HCT116 (cell line): ENCODE measurements around the gene C3orf20. TPM values are rescaled to one million over a fixed set of nuclear protein-coding genes. Genes with fewer than 3 reads are reported as not detected.

ENCODE experiments used
- ATAC-seq: fragments of 200-7000 bp; cut with Tn5 transposase; 2 replicates; pipeline ENCODE4 v1.9.1; 2020; ENCODE audit warnings: mild to moderate bottlenecking, moderate library complexity
- BruUV-seq: library from RNA; stranded (reverse); fragments of 400-500 nt; replicated peaks from 2 replicates; lab custom pipeline; 2021; lab: Mats Ljungman, UMichigan
- CTCF ChIA-PET: fragments of 300-600 bp; sonication (Branson Sonifier 250); formaldehyde crosslinking; loops from one replicate; lab custom pipeline; 2021; ENCODE audit warnings: antibody characterized with exemption; lab: Charles Lee
- POLR2A ChIA-PET: fragments of 300-600, 350-600 bp; sonication (Branson Sonifier 250); formaldehyde crosslinking; loops from one replicate; lab custom pipeline; 2021; ENCODE audit warnings: antibody characterized with exemption; lab: Charles Lee
- RAD21 ChIA-PET, 2 experiments: fragments of 300-600 bp; sonication (Branson Sonifier 250); formaldehyde crosslinking; loops; one replicate each; lab custom pipeline; 2023; ENCODE audit warnings: low total read pairs in 2 of 2; ENCODE audit not compliant: uncharacterized antibody in 2 of 2, unreplicated experiment in 2 of 2, low non-redundant PET in 1 of 2; lab: Charles Lee
- DNase-seq: peaks from one replicate; pipeline ENCODE4 v3.0.0-alpha.2; 2010; ENCODE audit warnings: low read depth, low spot score
- H2AFZ ChIP-seq: fragments of 200-600 bp; shearing (Covaris generic), sonication (generic); 2 replicates; pipeline ENCODE4 v1.6.1; 2017; ENCODE audit warnings: low read depth, mixed run types, mixed read lengths, antibody characterized with exemption, low read length; ENCODE audit not compliant: poor library complexity, severe bottlenecking
- H3K27ac ChIP-seq: 2 replicates; pipeline ENCODE4 v1.5.1; 2012; ENCODE audit warnings: low read depth, low read length
- H3K27me3 ChIP-seq: fragments of 200-600 bp; sonication (generic); 2 replicates; pipeline ENCODE4 v1.6.1; 2016; ENCODE audit warnings: mixed run types, low read length, mixed read lengths; ENCODE audit not compliant: insufficient read depth
- H3K36me3 ChIP-seq, 2 experiments: fragments of 200-500 bp in 1 of 2; fragments of 200-600 bp in 1 of 2; sonication (Bioruptor generic) in 1 of 2; sonication (generic) in 1 of 2; 2 replicates each; pipeline versions ENCODE4 v1.5.1 to v1.6.1; 2014 to 2016; ENCODE audit warnings: low read length in 2 of 2, inconsistent platforms in 1 of 2, mixed read lengths in 1 of 2, mixed run types in 1 of 2; ENCODE audit not compliant: insufficient read depth in 2 of 2, control insufficient read depth in 1 of 2
- H3K4me1 ChIP-seq, 2 experiments: fragments of 200-600 bp in 1 of 2; sonication (generic) in 1 of 2; 2 replicates each; pipeline versions ENCODE4 v1.5.1 to v1.6.1; 2012 to 2017; ENCODE audit warnings: low read length in 2 of 2, inconsistent platforms in 1 of 2, mild to moderate bottlenecking in 1 of 2, mixed read lengths in 1 of 2, mixed run types in 1 of 2, moderate library complexity in 1 of 2; ENCODE audit not compliant: insufficient read depth in 2 of 2, control insufficient read depth in 1 of 2
- H3K4me2 ChIP-seq: fragments of 200-600 bp; sonication (generic); 2 replicates; pipeline ENCODE4 v1.6.1; 2017; ENCODE audit warnings: mixed run types, low read length, mixed read lengths
- H3K4me3 ChIP-seq, 2 experiments: fragments of 200-600 bp in 1 of 2; sonication (generic) in 1 of 2; replicated peaks in 1 of 2; 2 replicates each; pipeline ENCODE4 v1.5.1; 2011 to 2016; ENCODE audit warnings: low read length in 2 of 2, control low read depth in 1 of 2, low read depth in 1 of 2, mild to moderate bottlenecking in 1 of 2, mixed read lengths in 1 of 2, mixed run types in 1 of 2
- H3K79me2 ChIP-seq: fragments of 200-600 bp; sonication (generic); 2 replicates; pipeline ENCODE4 v1.6.1; 2017; ENCODE audit warnings: mild to moderate bottlenecking, mixed run types, low read length, moderate library complexity, mixed read lengths; ENCODE audit not compliant: insufficient read depth
- H3K9ac ChIP-seq: fragments of 200-600 bp; sonication (generic); 2 replicates; pipeline ENCODE4 v1.6.1; 2016; ENCODE audit warnings: low read length, mixed read lengths
- H3K9me2 ChIP-seq: fragments of 200-600 bp; sonication (generic), shearing (Covaris generic); 2 replicates; pipeline ENCODE4 v1.6.1; 2017; ENCODE audit warnings: mixed run types, mild to moderate bottlenecking, moderate library complexity; ENCODE audit not compliant: insufficient read depth
- H3K9me3 ChIP-seq, 2 experiments: fragments of 200-500 bp in 1 of 2; fragments of 200-600 bp in 1 of 2; sonication (Bioruptor generic) in 1 of 2; sonication (generic) in 1 of 2; 2 replicates each; pipeline ENCODE4 v1.6.1; 2014 to 2017; ENCODE audit warnings: low read length in 2 of 2, mixed read lengths in 2 of 2, inconsistent platforms in 1 of 2, low read depth in 1 of 2, mild to moderate bottlenecking in 1 of 2, mixed run types in 1 of 2, moderate library complexity in 1 of 2; ENCODE audit not compliant: control insufficient read depth in 1 of 2, insufficient read depth in 1 of 2
- H4K20me1 ChIP-seq: fragments of 200-600 bp; sonication (generic), shearing (Covaris generic); 2 replicates; pipeline ENCODE4 v1.6.1; 2017; ENCODE audit warnings: mixed run types, mild to moderate bottlenecking, moderate library complexity; ENCODE audit not compliant: insufficient read depth
- CBX3 ChIP-seq: IDR thresholded peaks from 2 replicates; pipeline ENCODE4 v1.6.1; 2012; ENCODE audit warnings: low read depth
- CEBPB ChIP-seq: IDR thresholded peaks from 2 replicates; pipeline ENCODE4 v1.6.1; 2012; ENCODE audit warnings: low read depth
- EGR1 ChIP-seq: IDR thresholded peaks from 2 replicates; pipeline ENCODE4 v1.6.1; 2012; ENCODE audit warnings: low read depth
- EZH2 ChIP-seq: fragments of 200-600 bp; sonication (generic); IDR thresholded peaks from 2 replicates; pipeline ENCODE4 v1.6.1; 2017; ENCODE audit warnings: antibody characterized with exemption, mixed run types
- EZH2phosphoT487 ChIP-seq: fragments of 200-600 bp; IDR thresholded peaks from 2 replicates; pipeline ENCODE4 v1.6.1; 2018; ENCODE audit warnings: antibody characterized with exemption, borderline replicate concordance
- MAX ChIP-seq: IDR thresholded peaks from 2 replicates; pipeline ENCODE4 v1.6.1; 2012
- POLR2AphosphoS5 ChIP-seq: IDR thresholded peaks from 2 replicates; pipeline ENCODE4 v1.6.1; 2011; ENCODE audit warnings: mild to moderate bottlenecking, low read depth, low read length, moderate library complexity
- RAD21 ChIP-seq: IDR thresholded peaks from 2 replicates; pipeline ENCODE4 v1.6.1; 2012; ENCODE audit warnings: low read depth, mild to moderate bottlenecking
- SP1 ChIP-seq: IDR thresholded peaks from 2 replicates; pipeline ENCODE4 v1.6.1; 2012; ENCODE audit warnings: low read depth
- TCF7L2 ChIP-seq: IDR thresholded peaks from 2 replicates; pipeline ENCODE4 v1.7.0; 2011; ENCODE audit warnings: borderline replicate concordance, inconsistent platforms; ENCODE audit not compliant: insufficient read depth, insufficient read length; ENCODE audit errors: extremely low read depth
- ZBTB33 ChIP-seq: IDR thresholded peaks from 2 replicates; pipeline ENCODE4 v1.6.1; 2011; ENCODE audit warnings: mild to moderate bottlenecking, low read length, moderate library complexity; ENCODE audit not compliant: insufficient replicate concordance; ENCODE audit errors: extremely low read depth
- intact Hi-C: fragments of 100-400 bp; cut with micrococcal nuclease; formaldehyde crosslinking; loops from 2 replicates; pipeline ENCODE4 v1.10.0; 2022
- total RNA-seq: library from RNA; stranded (reverse); gene quantifications from one replicate; pipeline ENCODE4 v1.2.1, GENCODE V29; 2021; ENCODE audit not compliant: unreplicated experiment

The C3orf20 gene
- total RNA-seq, 1 experiment from 2014 or later = 0.20 TPM

DNA sequence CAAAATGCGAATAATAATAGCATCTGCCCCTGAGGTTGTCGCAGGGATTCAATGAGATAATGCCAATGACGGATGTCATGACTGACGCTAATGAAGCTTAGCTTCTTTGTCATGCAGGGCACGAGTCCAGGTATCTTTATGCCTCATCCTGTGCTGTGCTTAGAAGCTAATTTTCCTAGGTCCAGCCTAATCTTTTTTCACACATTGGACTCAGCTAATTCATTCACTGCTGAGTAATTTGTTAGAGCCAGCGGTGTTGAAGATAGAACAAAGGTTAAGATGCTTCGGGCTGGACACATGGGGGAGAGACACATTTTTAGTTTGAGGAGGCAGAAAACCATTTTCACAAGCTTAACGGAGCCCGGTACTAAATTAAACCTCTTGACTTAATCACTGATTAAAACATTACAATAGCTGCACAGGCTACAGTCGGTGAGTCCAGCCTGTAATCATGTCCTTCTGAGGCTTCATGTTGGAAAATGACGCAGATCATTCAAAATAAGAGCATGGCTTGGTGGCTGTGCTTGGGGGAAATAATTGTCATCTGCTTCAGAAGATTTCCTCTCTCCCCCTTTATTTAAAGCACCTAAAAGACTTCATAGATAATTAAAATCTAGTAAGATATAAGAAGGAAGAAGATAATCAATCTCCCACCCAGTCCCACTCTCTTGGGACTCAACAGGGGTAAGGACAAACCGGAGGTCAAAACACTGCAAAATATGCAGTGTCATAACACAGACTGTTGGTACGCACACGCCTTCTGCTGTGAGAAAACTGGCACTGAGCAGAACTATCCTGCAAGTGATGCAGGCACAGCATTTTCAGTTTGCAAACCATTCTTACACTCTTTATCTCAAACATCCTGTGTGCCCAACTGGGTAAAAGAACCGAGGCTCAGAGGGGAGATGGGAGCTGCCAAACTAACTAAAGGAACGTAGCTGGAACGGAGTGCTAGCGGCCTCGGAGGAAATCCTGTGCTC, 26.7 kb upstream of the C3orf20 start:
- RAD21 ChIA-PET = no interaction called here
- Histone ChIP-seq H3K36me3 (no peaks in the 10 kb centered on the region), H3K79me2 (peaks cover 17% of the 10 kb centered on the region), H3K9ac (no peak overlapping the region), H3K4me2 (no peak overlapping the region), H3K27ac (no peak overlapping the region), H3K9me3 (no peaks in the 10 kb centered on the region), H3K4me3 (no peak overlapping the region), H2AFZ (no peak overlapping the region), H4K20me1 (no peaks in the 10 kb centered on the region), H3K27me3 (no peaks in the 10 kb centered on the region), H3K4me1 (peaks cover 3 to 16% of the 10 kb centered on the region in 2 experiments; a peak in 3 of 4 replicates), H3K9me2 (no peaks in the 10 kb centered on the region)
- intact Hi-C loops = no loop called here
- CTCF ChIA-PET = no interaction called here
- POLR2A ChIA-PET = no interaction called here
- BruUV-seq = no TSS peak
- ATAC-seq (no peak), DNase-seq (no peak)
- TF ChIP-seq TCF7L2 (no peak), MAX (no peak)

DNA sequence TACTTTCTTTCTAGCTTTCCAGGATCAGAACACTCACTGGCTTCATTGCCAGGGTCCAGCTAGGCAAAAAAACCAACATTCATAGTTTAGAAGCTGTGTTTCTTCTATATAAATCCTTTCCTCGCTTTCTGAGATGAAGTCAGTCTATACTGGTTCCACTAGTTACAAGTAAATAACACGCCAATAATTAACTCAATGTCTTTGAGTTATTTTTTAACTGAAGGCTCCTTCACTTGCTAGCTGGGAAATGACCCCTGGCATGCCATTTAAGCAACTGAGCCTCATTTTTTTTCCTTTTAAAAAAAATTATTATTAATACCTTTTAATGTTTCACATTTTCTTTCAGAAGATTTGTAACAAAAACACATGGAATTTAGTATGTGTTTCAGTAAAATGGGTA, 25.5 kb upstream of the C3orf20 start:
- intact Hi-C loops = no loop called here
- H3K9ac ChIP-seq = no peak overlapping the region
- H3K79me2 ChIP-seq = peaks cover 28% of the 10 kb centered on the region
- H3K27ac ChIP-seq = no peak overlapping the region
- peaks cover 3 to 16% of the 10 kb centered on the region in 2 experiments; a peak in 3 of 4 replicates for H3K4me1 ChIP-seq
- no peaks in the 10 kb centered on the region for H3K27me3 ChIP-seq
- H4K20me1 ChIP-seq = no peaks in the 10 kb centered on the region
- CTCF ChIA-PET = no interaction called here
- TF ChIP-seq POLR2AphosphoS5 (no peak), ZBTB33 (no peak), RAD21 (no peak), CBX3 (no peak), SP1 (no peak), MAX (no peak), EZH2phosphoT487 (no peak), EZH2 (no peak), CEBPB (no peak), EGR1 (no peak)
- TF ChIP-seq, all 23 proteins: peak for 0
- H3K36me3 ChIP-seq = peaks cover 2 to 3% of the 10 kb centered on the region in 2 experiments; a peak in 3 of 4 replicates
- POLR2A ChIA-PET = no interaction called here
- BruUV-seq = no TSS peak
- no peak for DNase-seq
- no peak overlapping the region for H3K4me2 ChIP-seq
- no peak overlapping the region for H3K4me3 ChIP-seq
- ATAC-seq = no peak
- H3K9me2 ChIP-seq = no peaks in the 10 kb centered on the region
- RAD21 ChIA-PET = no interaction called here
- no peaks in the 10 kb centered on the region for H3K9me3 ChIP-seq
- no peak overlapping the region for H2AFZ ChIP-seq
